ENCODE measurements around the gene MED6.

- TF ChIP-seq GATA3 (IDR thresholded peaks at IDR 0.05; ENCODE audit: low read depth, low read length) (no peak), GATA2 (IDR thresholded peaks at IDR 0.05; ENCODE audit: low read depth, low read length) (no peak)
Observed at GRCh38 chr14:70538087-70538486, 62.4 kb downstream of the MED6 start.
